Transverse colon (tissue), 4 donors: ENCODE data around the gene PROSER1. TPM values are rescaled to one million over a fixed set of nuclear protein-coding genes. Genes with fewer than 3 reads are reported as not detected.

Source experiments
- DNase-seq: peaks from one replicate; pipeline ENCODE4 v3.0.0-alpha.2; 2019
- H3K27ac ChIP-seq, 4 donors: fragments of 200-600 bp; sonication (generic); 2 replicates each; pipeline ENCODE4 v1.5.1; 2016 to 2018; ENCODE audit warnings: inconsistent platforms in 4 of 4
- H3K27me3 ChIP-seq: fragments of 200-600 bp; sonication (generic); 2 replicates; pipeline ENCODE4 v1.5.1; 2017; ENCODE audit warnings: inconsistent platforms
- H3K36me3 ChIP-seq, 4 donors: fragments of 200-600 bp; sonication (generic); 2 replicates each; pipeline ENCODE4 v1.5.1; 2017 to 2019; ENCODE audit warnings: inconsistent platforms in 4 of 4
- H3K4me1 ChIP-seq, 4 donors: fragments of 200-600 bp; sonication (generic); 2 replicates each; pipeline ENCODE4 v1.5.1; 2017 to 2020; ENCODE audit warnings: inconsistent platforms in 4 of 4
- H3K4me3 ChIP-seq, 4 donors: fragments of 200-600 bp; sonication (generic); 1 replicate in 1 of 4; 2 replicates in 3 of 4; pipeline versions ENCODE4 v1.5.1 to v1.6.1; 2017 to 2019; ENCODE audit warnings: inconsistent platforms in 4 of 4
- H3K9me3 ChIP-seq, 2 donors: fragments of 200-600 bp; sonication (generic); 2 replicates each; pipeline ENCODE4 v1.5.1; 2017 to 2019; ENCODE audit warnings: inconsistent platforms in 2 of 2
- CTCF ChIP-seq, 5 experiments: fragments of 200-600 bp in 3 of 5; fragments of 450-650 bp in 2 of 5; sonication (generic) in 3 of 5; IDR thresholded peaks; 1 replicate in 2 of 5; 2 replicates in 3 of 5; pipeline ENCODE4 v1.5.1; 2016 to 2017; ENCODE audit warnings: antibody characterized with exemption in 5 of 5, inconsistent platforms in 3 of 5, mild to moderate bottlenecking in 2 of 5, moderate library complexity in 1 of 5
- EP300 ChIP-seq: sonication (generic); formaldehyde crosslinking; IDR thresholded peaks from one replicate; pipeline ENCODE4 v1.6.1; 2017; ENCODE audit warnings: antibody characterized with exemption, low read depth
- POLR2A ChIP-seq: fragments of 450-650 bp; IDR thresholded peaks from one replicate; pipeline ENCODE4 v1.6.1; 2016; ENCODE audit warnings: antibody characterized with exemption, mild to moderate bottlenecking, moderate library complexity
- POLR2AphosphoS5 ChIP-seq, 3 donors: sonication (generic); formaldehyde crosslinking; IDR thresholded peaks; one replicate each; pipeline ENCODE4 v1.6.1; 2016; ENCODE audit warnings: antibody characterized with exemption in 3 of 3
- WGBS, 2 donors: methylation state at CpG; one replicate each; pipeline ENCODE4 v1.1.5; 2018; ENCODE audit warnings: low coverage in 1 of 2; 5-methylcytosine and 5-hydroxymethylcytosine counted together
- in situ Hi-C, 4 donors: fragments of 200-750 bp; cut with MboI; loops; one replicate each; pipeline versions ENCODE4 v1.15.0 to v1.15.1; 2017; ENCODE audit warnings: low sequenced_read_pairs in 3 of 4, low pct_ligation_motif_present in 1 of 4, low pct_unique_long_range_greater_than_20kb in 1 of 4
- intact Hi-C: fragments of 100-400 bp; cut with DNase I; formaldehyde crosslinking; loops from one replicate; pipeline ENCODE4 v1.15.1; 2023; ENCODE audit warnings: low total_unique reads
- total RNA-seq, 4 donors: library from RNA; depleted of rRNA; stranded (reverse); fragments of >200 nt; gene quantifications; one replicate each; pipeline ENCODE4 v1.1.0, GENCODE V29; 2016

Gene PROSER1
- total RNA-seq, 4 donors from 2014 or later, result 18.5 to 174 (median 71.1) TPM

GRCh38 chr13:38993381-38993780, 44.5 kb downstream of the PROSER1 start:
- Histone ChIP-seq H3K4me3 (no peak overlapping the region), H3K27ac (no peak overlapping the region), H3K36me3 (no peaks in the 10 kb centered on the region), H3K9me3 (no peaks in the 10 kb centered on the region), H3K4me1 (no peaks in the 10 kb centered on the region), H3K27me3 (no peaks in the 10 kb centered on the region)
- intact Hi-C loops, result no loop called here
- in situ Hi-C loops, result no loop called here
- 70 to 76% methylated on average over 3 to 4 of the region's 4 CpGs for WGBS, 2 donors
- DNase-seq, result no peak
- TF ChIP-seq EP300 (no peak), POLR2A (no peak), POLR2AphosphoS5 (IDR thresholded peaks at IDR 0.05) (no peak), CTCF (IDR thresholded peaks at IDR 0.05) (no peak)

GRCh38 chr13:38990693-38991092, 47.2 kb downstream of the PROSER1 start, which contains the start of gene STOML3:
Gene STOML3 (minus strand): TSS chr13:38990831. CDS start chr13:38990721, 110 bp downstream.
- Histone ChIP-seq H3K27me3 (no peaks in the 10 kb centered on the region), H3K4me3 (no peak within 1 kb of the TSS), H3K9me3 (no peaks in the 10 kb centered on the region), H3K4me1 (no peaks in the 10 kb centered on the region), H3K27ac (no peak within 1 kb of the TSS), H3K36me3 (no peaks in the 10 kb centered on the region)
- TF ChIP-seq POLR2A (no peak), EP300 (no peak)
- DNase-seq, result no peak
- in situ Hi-C loops (no loop called here), intact Hi-C loops (no loop called here)

GRCh38 chr13:38981096-38981495, 56.8 kb downstream of the PROSER1 start:
- in situ Hi-C loops (no loop called here), intact Hi-C loops (no loop called here)
- Histone ChIP-seq H3K36me3 (no peaks in the 10 kb centered on the region), H3K9me3 (peaks cover 0 to 7% of the 10 kb centered on the region in 2 donors), H3K4me1 (no peaks in the 10 kb centered on the region), H3K27me3 (no peaks in the 10 kb centered on the region), H3K4me3 (no peak overlapping the region), H3K27ac (no peak overlapping the region)
- 69% methylated on average over 2 of the region's 2 CpGs; no CpG with 5 or more reads in 1 of the 2 donors for WGBS, 2 donors
- TF ChIP-seq POLR2AphosphoS5 (IDR thresholded peaks at IDR 0.05) (no peak), CTCF (IDR thresholded peaks at IDR 0.05) (no peak), POLR2A (no peak), EP300 (no peak)
- DNase-seq, result no peak

GRCh38 chr13:38980750-38981078, 57.2 kb downstream of the PROSER1 start:
- intact Hi-C loops (no loop called here), in situ Hi-C loops (no loop called here)
- H3K36me3 ChIP-seq, result no peaks in the 10 kb centered on the region
- no peak for DNase-seq
- TF ChIP-seq EP300 (no peak), POLR2AphosphoS5 (IDR thresholded peaks at IDR 0.05) (no peak), CTCF (IDR thresholded peaks at IDR 0.05) (no peak), POLR2A (no peak)
- H3K27me3 ChIP-seq, result no peaks in the 10 kb centered on the region
- H3K4me3 ChIP-seq, result no peak overlapping the region
- 0 to 40% methylated on average over 1 to 2 of the region's 2 CpGs for WGBS, 2 donors
- H3K27ac ChIP-seq, result no peak overlapping the region
- H3K9me3 ChIP-seq, result peaks cover 0 to 7% of the 10 kb centered on the region in 2 donors
- no peaks in the 10 kb centered on the region for H3K4me1 ChIP-seq
